GM21786 (cell line): ENCODE data around the gene BMP2K.
A peak's percentile ranks its signal among the peaks of the same experiment; 100 is the strongest.
"Not testable (repeated sequence)": the region's sequence is repeated elsewhere in the genome, so short reads cannot be mapped to it uniquely, and the experiment has no call there.

ENCODE experiments used
- ATAC-seq: cut with Tn5 transposase; IDR thresholded peaks from one replicate; pipeline ENCODE4 v1.9.1; 2021; ENCODE audit not compliant: unreplicated experiment

The BMP2K gene

GRCh38 chr4:78846258-78846657, 70.1 kb downstream of the BMP2K start:
- ATAC-seq: no peak

- no peak for ATAC-seq
These were observed 86.2 kb downstream of the BMP2K start for GRCh38 chr4:78862314-78862737.

DNA sequence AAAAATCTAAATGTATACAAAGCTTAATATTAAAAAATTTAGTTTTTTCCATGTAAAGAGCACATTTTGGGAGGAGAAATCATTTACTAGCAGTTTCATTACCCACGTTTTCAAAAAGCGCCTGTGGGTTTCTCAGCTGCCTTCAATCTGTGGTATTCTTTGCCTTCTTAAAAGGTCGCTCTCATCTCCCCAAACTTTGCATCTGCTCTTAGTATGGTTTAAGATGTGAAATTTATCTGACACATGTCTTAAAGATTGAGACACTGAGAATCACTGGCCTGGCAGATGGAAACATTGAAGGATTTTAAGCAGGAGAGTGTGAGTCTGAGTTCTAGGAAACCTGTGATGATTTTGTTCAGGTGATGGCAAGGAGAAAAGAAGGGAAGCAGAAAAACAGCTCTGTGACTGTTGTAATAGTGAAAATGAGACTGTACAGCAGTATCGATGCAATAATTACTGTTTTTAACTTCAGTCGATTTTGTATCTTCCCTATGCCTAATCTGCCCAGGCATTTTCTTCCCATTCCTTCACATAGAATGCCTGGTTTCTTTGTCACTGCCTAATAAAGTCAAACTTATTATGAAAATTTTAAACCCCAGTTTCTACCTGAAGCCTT, 87.2 kb downstream of the BMP2K start:
- peak; percentile 60 for ATAC-seq

- no peak for ATAC-seq
These were observed 87.8 kb downstream of the BMP2K start for GRCh38 chr4:78863991-78864390.

- no peak for ATAC-seq
These were observed 88.4 kb downstream of the BMP2K start for GRCh38 chr4:78864405-78865024.

- no peak for ATAC-seq
These were observed 89.3 kb downstream of the BMP2K start for GRCh38 chr4:78865451-78865850.

DNA sequence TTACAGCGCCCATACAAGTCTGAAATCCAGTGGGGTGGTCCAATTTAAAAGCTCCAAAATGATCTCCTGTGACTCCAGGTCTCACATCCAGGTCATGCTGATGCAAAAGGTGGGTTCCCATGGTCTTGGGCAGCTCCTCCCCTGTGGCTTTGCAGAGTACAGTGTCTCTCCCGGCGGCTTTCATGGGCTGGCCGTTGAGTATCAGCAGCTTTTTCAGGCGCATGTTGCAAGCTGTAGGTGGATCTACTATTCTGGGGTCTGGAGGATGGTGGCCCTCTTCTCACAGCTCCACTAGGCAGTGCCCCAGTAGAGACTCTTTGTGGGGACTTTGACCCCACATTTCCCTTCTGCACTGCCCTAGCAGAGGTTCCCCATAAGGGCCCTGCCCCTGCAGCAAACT, 92.6 kb downstream of the BMP2K start:
- not testable (repeated sequence) for ATAC-seq

GRCh38 chr4:78870056-78870455, 93.9 kb downstream of the BMP2K start:
- no peak for ATAC-seq

GRCh38 chr4:78876568-78877320, 100.6 kb downstream of the BMP2K start:
- ATAC-seq: no peak

- no peak for ATAC-seq
These were observed 101.9 kb downstream of the BMP2K start for GRCh38 chr4:78878031-78878430.

DNA sequence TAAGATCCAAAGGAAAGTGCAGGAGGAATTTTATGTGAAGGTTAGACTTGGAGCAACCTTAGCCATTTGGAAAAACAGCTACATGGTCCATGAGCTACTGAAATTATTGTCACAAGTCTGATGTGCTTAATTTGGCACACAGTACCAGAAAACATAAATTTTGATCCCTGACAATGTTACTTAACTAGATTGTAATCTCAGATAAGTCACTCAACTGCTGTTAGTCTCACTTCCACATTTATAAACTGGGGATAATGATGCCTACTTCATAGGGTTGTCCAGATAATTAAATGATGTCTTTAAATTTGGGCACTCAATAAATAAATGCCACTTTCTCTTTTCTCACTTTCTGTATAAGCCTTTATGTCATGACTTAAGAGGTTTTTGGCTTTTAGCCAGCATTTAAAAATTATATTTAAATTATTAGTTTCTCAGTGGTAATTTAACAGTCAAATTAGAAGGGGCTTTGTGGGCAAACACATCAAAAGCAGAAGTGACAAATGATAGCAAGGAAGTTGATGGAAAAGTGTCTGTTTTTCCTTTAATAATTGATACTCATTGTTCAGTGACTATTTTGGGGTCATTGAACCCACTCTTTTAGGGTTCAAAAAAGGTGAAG, 104.8 kb downstream of the BMP2K start:
- no peak for ATAC-seq

DNA sequence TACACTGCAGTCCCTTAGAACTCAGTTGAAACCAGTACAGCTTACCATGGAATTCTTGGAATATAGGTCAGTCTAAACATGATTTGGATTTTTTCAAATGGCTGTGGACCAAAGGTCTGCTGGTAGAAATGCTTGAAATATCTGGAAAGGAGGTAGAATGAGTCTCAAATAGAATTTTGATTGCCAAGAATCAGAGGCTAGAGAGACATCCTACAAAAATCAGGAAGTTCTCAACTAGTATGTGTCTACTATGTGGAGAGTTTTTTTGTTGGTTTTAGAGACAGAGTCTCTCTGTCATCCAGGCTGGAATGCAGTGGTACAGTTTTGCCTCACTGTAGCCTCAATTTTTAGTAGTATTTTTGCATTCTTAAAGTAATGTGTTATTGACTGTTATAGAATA, 109.4 kb downstream of the BMP2K start:
- ATAC-seq: no peak

DNA sequence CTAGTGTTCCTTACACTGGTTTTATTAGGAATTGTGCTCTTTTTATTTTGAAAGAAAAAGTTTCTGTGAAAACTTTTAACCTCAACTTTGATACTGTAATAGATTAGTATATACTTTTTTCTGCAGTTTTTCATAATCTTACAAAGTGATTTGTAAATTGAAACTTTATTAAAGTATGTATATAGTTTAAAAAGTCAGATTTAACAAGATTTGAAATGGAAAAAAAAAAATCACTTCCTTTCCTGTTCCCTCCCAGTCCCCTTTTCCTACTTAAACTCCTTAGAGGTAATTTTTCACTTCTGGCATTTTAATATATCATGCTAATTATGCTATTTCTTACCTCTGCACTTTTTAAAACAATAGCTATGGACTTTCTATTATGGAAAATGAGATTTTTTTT, 113.8 kb downstream of the BMP2K start:
- ATAC-seq: no peak

GRCh38 chr4:78899302-78899701, 123.2 kb downstream of the BMP2K start:
- ATAC-seq: no peak

GRCh38 chr4:78901882-78902281, 125.7 kb downstream of the BMP2K start:
- no peak for ATAC-seq

GRCh38 chr4:78902298-78902697, 126.1 kb downstream of the BMP2K start:
- ATAC-seq: no peak

DNA sequence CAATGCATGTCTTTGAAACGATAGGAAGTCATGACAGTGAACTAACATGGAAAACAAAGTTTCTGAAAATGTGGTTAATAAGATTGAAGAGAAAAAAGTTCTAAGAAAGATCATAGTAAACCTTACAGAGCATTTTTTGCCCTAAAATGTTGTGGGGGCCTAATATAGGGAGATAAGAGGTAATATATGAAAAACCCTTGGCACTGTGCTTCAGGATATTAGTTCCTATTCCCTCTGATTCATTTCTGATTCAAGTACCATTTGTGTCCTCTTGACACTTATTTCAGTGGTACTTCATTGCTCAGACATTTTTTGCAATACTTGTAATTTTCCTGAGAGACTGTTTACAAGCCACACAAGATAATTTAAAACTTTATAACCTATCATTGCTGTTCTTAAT, 128.0 kb downstream of the BMP2K start:
- no peak for ATAC-seq

DNA sequence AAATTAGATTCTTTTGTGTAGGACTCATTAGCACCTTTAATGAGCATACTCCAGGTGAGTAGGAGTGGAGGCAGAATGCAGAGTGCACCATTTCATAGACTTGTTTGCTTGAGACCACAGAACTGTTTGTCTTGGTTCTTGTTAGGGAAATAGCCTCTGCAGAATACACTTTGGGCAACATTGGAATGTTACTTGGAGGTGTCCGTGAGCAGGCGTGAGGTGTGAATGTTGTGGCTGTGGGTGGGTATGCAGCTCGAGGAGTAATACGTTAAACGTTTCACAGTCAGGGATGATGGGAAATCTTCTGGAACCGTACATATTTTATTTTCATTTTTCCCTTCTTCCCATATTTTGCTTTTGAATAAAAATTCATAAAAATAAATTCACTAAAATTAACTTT, 131.5 kb downstream of the BMP2K start:
- ATAC-seq: no peak

DNA sequence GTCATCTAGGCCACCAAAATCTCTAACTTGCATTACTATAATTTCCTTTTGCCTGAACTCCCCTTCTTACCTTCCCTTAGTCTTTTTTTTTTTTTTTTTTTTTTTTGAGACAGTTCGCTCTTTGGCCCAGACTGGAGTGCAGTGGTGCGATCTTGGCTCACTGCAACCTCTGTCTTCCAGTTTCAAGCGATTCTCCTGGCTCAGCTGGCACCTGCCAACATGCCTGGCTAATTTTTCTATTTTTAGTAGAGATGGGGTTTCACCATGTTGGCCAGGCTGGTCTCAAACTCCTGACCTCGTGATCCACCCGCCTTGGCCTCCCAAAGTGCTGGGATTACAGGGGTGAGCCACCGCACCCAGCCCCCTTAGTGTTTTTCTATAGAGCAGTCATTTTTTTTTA, 132.8 kb downstream of the BMP2K start:
- not testable (repeated sequence) for ATAC-seq

- ATAC-seq: no peak
These were observed 134.5 kb downstream of the BMP2K start for GRCh38 chr4:78910612-78911011.

DNA sequence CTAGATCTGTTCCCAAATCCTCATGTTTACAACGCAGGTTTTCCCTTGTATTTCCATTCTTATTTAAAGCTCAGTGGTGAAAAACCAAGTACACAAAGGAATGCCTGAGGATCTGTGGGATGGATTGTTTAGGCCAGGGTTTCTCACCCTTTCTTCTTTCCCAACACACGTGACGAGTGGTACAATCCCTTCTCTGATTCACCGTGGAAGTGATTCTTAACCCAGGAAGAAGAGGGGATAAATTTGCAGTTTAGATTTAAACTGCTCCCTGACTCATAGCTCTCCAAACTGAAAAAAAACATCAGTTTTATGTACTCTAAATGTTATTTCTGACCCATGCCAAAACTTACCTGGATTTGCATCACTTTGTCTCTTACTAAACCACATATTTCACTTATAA, 146.1 kb downstream of the BMP2K start:
- ATAC-seq: no peak
